Urinary bladder (tissue), 4 donors: ENCODE results near the gene HOMER1. TPM values are rescaled to one million over a fixed set of nuclear protein-coding genes. Genes with fewer than 3 reads are reported as not detected.

Experiments used
- DNase-seq: peaks from one replicate; pipeline ENCODE4 v3.0.0-alpha.2; 2015; ENCODE audit errors: extremely low spot score
- H3K27ac ChIP-seq: one replicate; pipeline ENCODE4 v1.5.1; 2013; ENCODE audit warnings: low read depth, mild to moderate bottlenecking, moderate library complexity
- H3K36me3 ChIP-seq: one replicate; pipeline ENCODE4 v1.6.1; 2013; ENCODE audit warnings: mild to moderate bottlenecking, moderate library complexity; ENCODE audit not compliant: insufficient read depth
- H3K4me1 ChIP-seq: one replicate; pipeline ENCODE4 v1.6.1; 2013; ENCODE audit warnings: mild to moderate bottlenecking, moderate library complexity; ENCODE audit not compliant: insufficient read depth
- H3K4me3 ChIP-seq: one replicate; pipeline ENCODE4 v1.5.1; 2013; ENCODE audit warnings: low read depth, low read length
- WGBS: extraction: QIAGEN DNeasy Blood & Tissue Kit; methylation state at CpG from one replicate; pipeline ENCODE4 v1.1.7; 2013; 5-methylcytosine and 5-hydroxymethylcytosine counted together
- polyA plus RNA-seq: library from polyadenylated mRNA; stranded (reverse); fragments of 200-250 nt; gene quantifications from one replicate; pipeline ENCODE4 v1.2.3, GENCODE V29; 2013
- total RNA-seq: library from RNA; depleted of rRNA; stranded (reverse); fragments of >200 nt; gene quantifications from one replicate; pipeline ENCODE4 v1.2.3, GENCODE V29; 2014
- donor health status: healthy with polysubstance abuse.
- donor health status: healthy.

The HOMER1 gene, protein sequence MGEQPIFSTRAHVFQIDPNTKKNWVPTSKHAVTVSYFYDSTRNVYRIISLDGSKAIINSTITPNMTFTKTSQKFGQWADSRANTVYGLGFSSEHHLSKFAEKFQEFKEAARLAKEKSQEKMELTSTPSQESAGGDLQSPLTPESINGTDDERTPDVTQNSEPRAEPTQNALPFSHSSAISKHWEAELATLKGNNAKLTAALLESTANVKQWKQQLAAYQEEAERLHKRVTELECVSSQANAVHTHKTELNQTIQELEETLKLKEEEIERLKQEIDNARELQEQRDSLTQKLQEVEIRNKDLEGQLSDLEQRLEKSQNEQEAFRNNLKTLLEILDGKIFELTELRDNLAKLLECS
- 20.5 TPM for total RNA-seq
- 2.0 TPM for polyA plus RNA-seq

- Histone ChIP-seq H3K36me3 (no peaks in the 10 kb centered on the region), H3K27ac (peak within 1 kb of the TSS; percentile 99), H3K4me1 (no peaks in the 10 kb centered on the region), H3K4me3 (peak within 1 kb of the TSS; percentile 74)
- DNase-seq = peak; percentile 37
- under 1% methylated on average over 85 of the region's 85 CpGs for WGBS
Observed at GRCh38 chr5:79513704-79514390, at the start of gene HOMER1. TSS of gene HOMER1 (minus strand) at chr5:79514134. CDS start at chr5:79512774, 1,360 bp downstream.

- Histone ChIP-seq H3K27ac (no peak overlapping the region), H3K4me3 (no peak overlapping the region), H3K36me3 (no peaks in the 10 kb centered on the region), H3K4me1 (no peaks in the 10 kb centered on the region)
- no peak for DNase-seq
- 52% methylated on average over 4 of the region's 4 CpGs for WGBS
Observed at GRCh38 chr5:79563247-79563590, 49.3 kb upstream of the HOMER1 start.

DNA sequence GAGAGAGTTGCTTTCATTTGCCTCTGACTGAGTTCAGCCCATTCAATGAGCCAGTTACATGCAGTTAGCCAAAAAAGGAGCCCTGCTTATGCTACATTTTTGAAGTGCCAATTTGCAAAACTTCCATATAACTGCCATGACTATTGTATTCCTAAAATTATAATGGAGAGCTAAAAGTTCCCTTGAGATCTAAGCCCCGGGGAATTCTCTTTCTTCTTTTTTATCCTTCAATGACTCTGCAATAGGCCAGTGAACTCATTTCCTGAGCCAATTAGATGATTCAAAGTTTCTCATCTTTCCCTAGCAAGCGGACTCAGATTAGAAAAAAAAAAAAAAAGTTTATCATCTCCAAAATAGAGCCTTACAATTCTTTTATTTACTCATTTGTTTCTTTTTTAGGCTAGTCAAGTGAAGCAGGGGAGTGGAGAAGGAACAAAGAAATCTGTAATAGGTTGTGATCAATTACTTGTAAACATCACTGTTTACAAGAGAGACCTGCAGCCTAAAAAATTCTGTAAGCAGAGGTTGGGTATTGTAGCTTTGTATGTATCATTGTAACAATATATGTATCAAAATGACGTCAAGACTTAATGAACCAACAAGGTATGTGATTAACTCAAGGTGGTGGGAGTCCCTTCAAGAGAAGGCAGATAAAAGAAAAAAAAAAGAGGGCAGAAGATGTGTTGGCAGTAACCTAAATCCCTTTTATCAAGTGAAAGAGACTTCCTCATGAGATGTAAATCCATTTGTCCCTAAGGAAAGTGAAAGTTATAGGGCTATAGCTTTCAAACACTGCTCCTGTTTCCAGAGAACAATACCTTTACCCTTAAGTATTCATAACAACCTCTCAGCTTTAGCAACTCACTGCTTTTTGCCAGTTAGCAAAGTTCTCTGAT, 48.7 kb upstream of the HOMER1 start:
- H3K4me3 ChIP-seq = no peak overlapping the region
- 49% methylated on average over 3 of the region's 3 CpGs for WGBS
- no peaks in the 10 kb centered on the region for H3K36me3 ChIP-seq
- no peaks in the 10 kb centered on the region for H3K4me1 ChIP-seq
- H3K27ac ChIP-seq = no peak overlapping the region
- no peak for DNase-seq

DNA sequence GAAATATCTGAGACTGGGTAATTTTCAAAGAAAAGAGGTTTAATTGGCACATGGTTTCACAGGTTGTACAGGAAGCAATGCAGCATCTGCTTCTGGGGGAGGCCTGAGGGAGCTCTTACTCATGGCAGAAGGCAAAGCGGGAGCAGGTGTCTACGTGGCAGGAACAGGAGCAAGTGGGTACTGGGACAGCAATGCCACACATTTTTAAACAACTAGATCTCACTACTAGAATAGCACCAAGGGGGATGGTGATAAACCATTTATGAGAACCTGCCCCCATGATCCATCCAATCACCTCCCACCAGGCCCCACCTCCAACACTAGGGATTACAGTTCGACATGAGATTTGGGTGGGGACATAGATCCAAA, 47.6 kb upstream of the HOMER1 start:
- no peak overlapping the region for H3K4me3 ChIP-seq
- no peak for DNase-seq
- H3K27ac ChIP-seq = no peak overlapping the region
- no peaks in the 10 kb centered on the region for H3K4me1 ChIP-seq
- H3K36me3 ChIP-seq = no peaks in the 10 kb centered on the region
- WGBS = 95% methylated on average over 3 of the region's 3 CpGs

DNA sequence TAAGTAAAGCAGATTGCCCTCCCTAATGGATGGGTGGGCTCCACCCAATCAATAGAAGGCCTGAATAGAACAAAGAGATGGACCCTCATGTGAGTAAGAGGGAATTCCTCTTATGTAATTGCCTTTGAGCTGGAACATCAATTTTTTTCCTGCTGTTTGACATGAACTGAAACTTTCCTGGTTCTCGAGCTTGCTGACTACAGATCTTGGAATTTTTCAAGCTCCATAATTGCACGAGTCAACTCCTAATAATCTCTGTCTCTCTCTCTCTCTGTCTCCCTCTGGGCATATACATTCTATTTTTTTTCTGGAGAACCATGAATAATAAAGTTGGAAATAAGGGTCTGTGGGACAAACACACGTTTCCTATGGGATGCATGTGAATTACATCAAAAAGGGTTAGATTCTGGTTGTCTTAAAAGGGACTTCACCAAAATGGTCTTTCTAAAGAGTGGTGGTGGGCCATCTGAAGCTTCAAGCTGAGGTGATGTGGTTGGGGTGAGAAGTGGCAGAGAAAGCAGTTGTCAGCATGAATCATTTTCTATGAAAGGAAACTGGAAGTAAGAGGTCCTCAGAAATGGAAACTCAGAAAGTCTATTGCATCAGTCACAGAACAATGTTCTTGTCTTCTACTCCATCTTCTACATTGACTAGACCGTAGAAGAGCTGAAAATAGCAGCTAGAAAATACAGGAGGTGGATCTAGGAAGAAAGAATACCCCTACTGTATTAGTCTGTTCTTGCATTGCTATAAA, 47.0 kb upstream of the HOMER1 start:
- H3K27ac ChIP-seq = no peak overlapping the region
- no peak for DNase-seq
- H3K36me3 ChIP-seq = no peaks in the 10 kb centered on the region
- 81% methylated on average over 4 of the region's 4 CpGs for WGBS
- H3K4me3 ChIP-seq = no peak overlapping the region
- no peaks in the 10 kb centered on the region for H3K4me1 ChIP-seq

DNA sequence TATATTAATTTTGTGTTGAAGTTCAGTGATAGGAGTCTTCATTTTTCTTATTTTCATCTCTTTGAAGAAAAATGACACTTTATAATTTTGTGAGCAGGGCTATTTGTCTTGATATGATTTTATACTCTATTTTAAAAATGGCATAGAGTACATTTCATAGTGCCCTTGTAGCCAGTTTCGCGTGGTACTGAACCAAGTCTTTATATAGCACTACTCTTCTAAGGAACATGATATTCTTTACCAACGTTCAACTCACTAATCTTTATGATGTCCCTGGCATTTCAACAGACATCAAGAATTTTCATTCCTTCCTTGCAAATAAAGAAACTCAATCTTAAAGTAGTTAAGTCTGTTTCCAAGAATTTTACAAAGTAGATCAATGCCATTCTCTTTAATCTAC, 41.5 kb upstream of the HOMER1 start:
- Histone ChIP-seq H3K27ac (no peak overlapping the region), H3K36me3 (peaks cover 2% of the 10 kb centered on the region), H3K4me1 (no peaks in the 10 kb centered on the region), H3K4me3 (no peak overlapping the region)
- WGBS = 59% methylated on average over 3 of the region's 3 CpGs
- DNase-seq = no peak

DNA sequence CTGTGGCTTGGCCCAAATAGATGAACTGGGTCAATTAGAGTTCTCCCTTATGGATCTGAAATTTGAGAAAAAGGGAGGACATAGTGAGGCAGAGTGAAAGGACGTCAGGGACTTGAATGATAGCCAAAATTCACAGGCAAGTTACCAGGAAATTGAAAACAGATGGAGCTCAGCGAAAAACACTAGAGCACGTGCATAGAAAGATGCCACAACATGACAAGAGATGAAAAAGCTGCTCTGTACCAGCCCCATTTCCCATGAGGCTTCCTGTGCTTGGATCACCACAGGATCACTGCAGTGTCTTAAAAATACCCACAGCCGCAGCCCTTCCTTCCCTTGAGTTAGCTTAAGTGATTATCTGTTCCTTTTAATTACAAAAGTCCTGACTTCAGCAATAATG, 39.0 kb upstream of the HOMER1 start:
- Histone ChIP-seq H3K4me3 (no peak overlapping the region), H3K27ac (no peak overlapping the region), H3K36me3 (peaks cover 2% of the 10 kb centered on the region), H3K4me1 (no peaks in the 10 kb centered on the region)
- 34% methylated on average over 4 of the region's 4 CpGs for WGBS
- DNase-seq = no peak

DNA sequence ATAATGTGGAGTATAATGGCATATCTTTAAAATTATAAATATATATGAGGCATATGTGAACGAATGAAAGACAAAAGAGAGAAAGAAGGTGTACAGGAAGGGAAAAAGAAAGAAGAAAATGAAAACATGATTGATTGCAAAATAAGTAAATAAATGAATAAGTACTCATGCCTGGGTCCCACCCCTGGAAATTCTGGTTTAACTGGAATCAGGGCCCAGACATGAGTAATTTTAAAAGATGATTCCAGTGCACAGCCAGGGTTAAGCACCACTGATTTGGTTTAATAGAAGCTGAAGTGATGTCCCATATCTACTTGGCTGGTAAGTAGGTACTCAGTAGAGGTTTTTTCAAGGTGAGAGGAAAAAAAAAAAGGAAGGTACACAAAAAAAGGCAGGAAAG, 34.0 kb upstream of the HOMER1 start:
- Histone ChIP-seq H3K4me1 (no peaks in the 10 kb centered on the region), H3K27ac (no peak overlapping the region), H3K4me3 (no peak overlapping the region), H3K36me3 (peaks cover 2% of the 10 kb centered on the region)
- peak; percentile 66 for DNase-seq
- 92% methylated on average over 1 of the region's 1 CpG for WGBS

- 79% methylated on average over 3 of the region's 3 CpGs for WGBS
- no peak for DNase-seq
- Histone ChIP-seq H3K4me1 (no peaks in the 10 kb centered on the region), H3K27ac (peak overlapping the region; percentile 24), H3K36me3 (peaks cover 2% of the 10 kb centered on the region), H3K4me3 (no peak overlapping the region)
Observed at GRCh38 chr5:79547429-79547822, 33.5 kb upstream of the HOMER1 start.

- no peaks in the 10 kb centered on the region for H3K36me3 ChIP-seq
- WGBS = 50% methylated on average over 7 of the region's 7 CpGs
- H3K4me3 ChIP-seq = no peak overlapping the region
- no peak for DNase-seq
- H3K27ac ChIP-seq = peak overlapping the region; percentile 24
- no peaks in the 10 kb centered on the region for H3K4me1 ChIP-seq
Observed at GRCh38 chr5:79546782-79547428, 33.0 kb upstream of the HOMER1 start.

- WGBS = 65% methylated on average over 5 of the region's 5 CpGs
- no peak for DNase-seq
- H3K36me3 ChIP-seq = no peaks in the 10 kb centered on the region
Observed at GRCh38 chr5:79544131-79544530, 30.2 kb upstream of the HOMER1 start.

GRCh38 chr5:79540939-79541338, 27.0 kb upstream of the HOMER1 start:
- 43% methylated on average over 6 of the region's 6 CpGs for WGBS
- Histone ChIP-seq H3K36me3 (no peaks in the 10 kb centered on the region), H3K27ac (no peak overlapping the region), H3K4me3 (no peak overlapping the region), H3K4me1 (no peaks in the 10 kb centered on the region)
- DNase-seq = no peak

More at GRCh38 chr5:79544131-79544530, 30.2 kb upstream of the HOMER1 start:
- no peaks in the 10 kb centered on the region for H3K4me1 ChIP-seq
- H3K4me3 ChIP-seq = no peak overlapping the region
- H3K27ac ChIP-seq = no peak overlapping the region
